Measurements from ENCODE around the gene AGK. TPM values are rescaled to one million over a fixed set of nuclear protein-coding genes. Genes with fewer than 3 reads are reported as not detected.

AGK gene
- total RNA-seq, 4 donors from 2014 or later: 11.8 to 73.8 (median 38.4) TPM

- intact Hi-C loops (cut with DNase I; ENCODE audit: low total_unique reads): no loop called here
- Histone ChIP-seq H3K4me1 (no peaks in the 10 kb centered on the region), H3K27ac (no peak overlapping the region), H3K9me3 (no peaks in the 10 kb centered on the region), H3K27me3 (no peaks in the 10 kb centered on the region), H3K36me3 (no peaks in the 10 kb centered on the region), H3K4me3 (no peak overlapping the region)
- no peak for DNase-seq
- TF ChIP-seq CTCF (IDR thresholded peaks at IDR 0.05) (no peak), POLR2A (IDR thresholded peaks at IDR 0.05) (no peak)
Observed at GRCh38 chr7:141567432-141567831, 16.2 kb downstream of the AGK start.

GRCh38 chr7:141568227-141568626 lies 17.0 kb downstream of the AGK start:
- Histone ChIP-seq H3K36me3 (no peaks in the 10 kb centered on the region), H3K4me1 (no peaks in the 10 kb centered on the region), H3K9me3 (no peaks in the 10 kb centered on the region), H3K27me3 (no peaks in the 10 kb centered on the region), H3K27ac (no peak overlapping the region), H3K4me3 (no peak overlapping the region)
- DNase-seq: no peak
- intact Hi-C loops (cut with DNase I; ENCODE audit: low total_unique reads): no loop called here
- no peak for TF ChIP-seq POLR2A (IDR thresholded peaks at IDR 0.05)
- no peak for TF ChIP-seq CTCF (IDR thresholded peaks at IDR 0.05)

- intact Hi-C loops (cut with DNase I; ENCODE audit: low total_unique reads): no loop called here
- no peaks in the 10 kb centered on the region for H3K36me3 ChIP-seq
Observed at GRCh38 chr7:141571059-141571458, 19.8 kb downstream of the AGK start.

GRCh38 chr7:141572175-141572574 lies 21.0 kb downstream of the AGK start:
- H3K9me3 ChIP-seq: no peaks in the 10 kb centered on the region
- no peaks in the 10 kb centered on the region for H3K36me3 ChIP-seq
- TF ChIP-seq CTCF (IDR thresholded peaks at IDR 0.05) (no peak), POLR2A (IDR thresholded peaks at IDR 0.05) (no peak)
- no peak for DNase-seq
- no peak overlapping the region for H3K27ac ChIP-seq
- no peaks in the 10 kb centered on the region for H3K27me3 ChIP-seq
- no peaks in the 10 kb centered on the region for H3K4me1 ChIP-seq
- no peak overlapping the region for H3K4me3 ChIP-seq
- intact Hi-C loops (cut with DNase I; ENCODE audit: low total_unique reads): no loop called here

More at GRCh38 chr7:141571059-141571458, 19.8 kb downstream of the AGK start:
- Histone ChIP-seq H3K4me1 (no peaks in the 10 kb centered on the region), H3K9me3 (no peaks in the 10 kb centered on the region), H3K27ac (no peak overlapping the region), H3K27me3 (no peaks in the 10 kb centered on the region), H3K4me3 (no peak overlapping the region)
- no peak for DNase-seq
- TF ChIP-seq CTCF (IDR thresholded peaks at IDR 0.05) (no peak), POLR2A (IDR thresholded peaks at IDR 0.05) (no peak)

GRCh38 chr7:141573511-141573910 lies 22.3 kb downstream of the AGK start:
- H3K36me3 ChIP-seq: no peaks in the 10 kb centered on the region
- no peaks in the 10 kb centered on the region for H3K9me3 ChIP-seq
- H3K4me3 ChIP-seq: no peak overlapping the region
- no peak overlapping the region for H3K27ac ChIP-seq
- no peak for DNase-seq
- TF ChIP-seq POLR2A (IDR thresholded peaks at IDR 0.05): no peak
- TF ChIP-seq CTCF (IDR thresholded peaks at IDR 0.05): no peak
- intact Hi-C loops (cut with DNase I; ENCODE audit: low total_unique reads): no loop called here
- H3K27me3 ChIP-seq: no peaks in the 10 kb centered on the region
- H3K4me1 ChIP-seq: no peaks in the 10 kb centered on the region

All from uterus (tissue), 4 donors.